AG08395 (cell line): ENCODE results near the gene ATP10B.

Experiments
- DNase-seq: peaks from one replicate; pipeline ENCODE4 v3.0.0; 2012; ENCODE audit warnings: mixed read lengths, low spot score

ATP10B gene

GRCh38 chr5:160548949-160549645 is 302.9 kb downstream of the ATP10B start:
- peak; percentile 20 for DNase-seq

GRCh38 chr5:160547872-160548271 is 304.1 kb downstream of the ATP10B start:
- no peak for DNase-seq

- no peak for DNase-seq
Measured at GRCh38 chr5:160547061-160547460, 304.9 kb downstream of the ATP10B start.

GRCh38 chr5:160545832-160546231 is 306.2 kb downstream of the ATP10B start:
- DNase-seq, result no peak

GRCh38 chr5:160543395-160543794 is 308.6 kb downstream of the ATP10B start:
- no peak for DNase-seq

DNA sequence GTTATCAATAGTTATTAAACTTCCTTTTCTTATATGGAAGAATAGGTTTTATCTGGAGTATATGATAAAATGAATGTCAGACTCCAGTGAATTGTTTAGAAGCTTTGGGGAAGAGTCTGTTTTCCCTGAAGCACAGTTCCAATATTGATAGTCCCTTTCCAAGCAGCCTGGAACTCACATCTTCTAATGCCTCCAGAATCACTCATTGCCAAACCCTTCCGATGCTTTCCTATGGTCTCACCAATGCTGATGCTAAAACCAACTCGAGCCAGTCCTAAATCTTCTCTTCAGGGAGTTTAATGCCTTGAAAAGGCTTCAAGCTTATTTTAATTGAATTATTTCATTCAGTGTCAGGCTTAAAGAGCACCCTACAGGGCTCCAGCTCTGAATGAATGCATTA is 309.2 kb downstream of the ATP10B start:
- DNase-seq, result no peak

- no peak for DNase-seq
Measured at GRCh38 chr5:160542281-160542680, 309.7 kb downstream of the ATP10B start.

DNA sequence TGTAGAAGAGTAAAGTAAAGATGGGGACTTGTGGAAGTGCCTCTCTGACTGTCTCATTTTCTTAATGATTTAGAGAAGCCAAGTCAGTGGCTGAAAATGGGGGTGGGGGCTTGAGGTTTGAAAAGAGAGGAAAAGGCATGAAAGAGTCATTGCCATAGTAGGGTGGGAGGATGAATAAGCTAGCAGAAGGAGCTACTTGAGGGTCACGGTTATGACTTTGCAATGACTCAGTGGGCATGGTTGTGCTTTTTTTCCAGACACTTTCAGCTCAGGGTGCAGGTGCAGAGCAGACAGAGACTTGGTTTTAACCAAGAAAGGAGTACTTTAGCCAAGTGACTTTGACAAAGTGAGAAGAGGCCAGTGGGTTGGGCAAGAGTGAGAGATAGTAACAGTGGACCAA is 312.6 kb downstream of the ATP10B start:
- no peak for DNase-seq

DNA sequence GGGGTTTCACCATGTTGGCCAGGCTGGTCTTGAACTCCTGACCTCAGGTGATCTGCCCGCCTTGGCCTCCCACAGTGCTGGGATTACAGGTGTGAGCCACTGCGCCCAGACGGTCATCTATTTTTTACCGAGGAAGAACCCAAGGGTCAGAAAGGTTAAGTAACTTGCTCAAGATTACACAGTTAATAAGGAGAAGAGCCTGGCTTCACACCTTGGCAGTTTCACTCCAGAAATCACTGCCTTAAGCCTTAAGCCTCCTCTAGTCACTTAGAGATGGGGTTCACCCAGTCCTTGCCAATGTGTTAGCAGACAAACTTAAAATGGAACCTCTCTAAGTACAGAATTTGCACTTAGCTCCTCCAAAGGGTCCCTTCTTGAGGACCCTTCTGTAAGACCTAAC is 314.1 kb downstream of the ATP10B start:
- DNase-seq, result no peak

GRCh38 chr5:160537116-160537515 is 314.9 kb downstream of the ATP10B start:
- DNase-seq, result no peak

DNA sequence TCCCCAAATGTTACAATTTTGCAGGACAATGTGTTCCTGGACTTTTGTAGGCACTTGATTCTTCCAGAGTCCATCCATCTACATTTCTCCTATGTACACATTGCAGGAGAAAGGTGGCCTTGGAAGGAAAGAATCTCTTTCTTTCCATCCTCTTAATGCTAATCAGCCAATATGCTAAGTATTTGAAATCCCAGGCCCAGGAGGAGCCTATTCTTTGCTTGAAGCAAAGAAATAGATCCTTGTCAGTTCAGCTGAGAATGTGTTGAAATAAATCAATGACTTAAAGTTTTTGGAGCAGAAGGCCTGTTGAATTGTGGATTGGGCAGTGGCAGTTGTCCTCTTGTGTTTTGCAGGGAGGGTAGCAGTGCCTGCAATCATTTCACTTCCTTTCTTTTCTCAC is 317.1 kb downstream of the ATP10B start:
- DNase-seq, result no peak

GRCh38 chr5:160534125-160534524 is 317.9 kb downstream of the ATP10B start:
- no peak for DNase-seq

- DNase-seq, result no peak
Measured at GRCh38 chr5:160525471-160526261, 326.3 kb downstream of the ATP10B start.

- DNase-seq, result no peak
Measured at GRCh38 chr5:160524827-160525226, 327.2 kb downstream of the ATP10B start.

DNA sequence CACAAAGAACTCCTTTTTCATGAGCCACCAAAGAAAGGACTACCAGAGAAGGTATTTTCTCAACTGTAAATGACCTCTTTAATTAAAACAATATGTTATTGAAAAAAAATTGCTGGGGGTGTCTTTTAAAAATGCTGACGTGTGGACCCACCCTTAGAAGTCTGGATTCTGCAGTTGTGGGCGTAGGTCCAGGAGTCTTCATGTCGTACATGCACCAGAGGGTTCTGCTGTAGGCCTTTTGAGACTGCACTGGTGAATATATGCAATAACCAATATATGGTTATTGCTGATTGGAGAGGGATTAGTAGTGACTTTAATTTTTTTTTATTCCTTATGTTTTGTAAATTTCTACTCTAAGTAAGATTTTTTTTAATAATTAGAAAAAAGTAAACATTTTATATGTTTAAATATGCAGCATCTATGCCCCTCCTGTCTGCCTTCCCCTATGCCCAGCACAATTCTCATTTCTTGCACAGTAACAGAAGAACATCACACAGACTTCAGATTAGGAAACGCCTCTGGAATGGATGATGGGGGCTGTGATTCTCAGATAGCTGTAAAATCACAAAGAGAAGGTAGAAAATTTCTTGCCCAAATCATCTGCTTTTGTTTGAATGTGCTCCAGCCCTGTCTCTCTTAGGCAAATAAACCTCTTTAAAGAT is 328.4 kb downstream of the ATP10B start:
- no peak for DNase-seq

DNA sequence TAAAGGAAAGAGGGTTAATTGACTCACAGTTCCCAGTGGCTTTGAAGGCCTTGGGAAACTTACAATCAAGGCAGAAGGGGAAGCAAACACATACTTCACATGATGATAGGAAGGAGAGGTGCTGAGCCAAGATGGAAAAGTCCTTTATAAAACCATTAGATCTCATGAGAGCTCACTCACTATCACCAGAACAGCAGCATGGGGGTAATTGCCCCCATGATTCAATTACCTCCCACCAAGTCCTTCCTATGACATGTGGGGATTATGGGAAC is 330.7 kb downstream of the ATP10B start:
- DNase-seq, result no peak

- DNase-seq, result no peak
Measured at GRCh38 chr5:160520609-160521391, 331.2 kb downstream of the ATP10B start.

GRCh38 chr5:160516696-160517530 is 335.1 kb downstream of the ATP10B start:
- no peak for DNase-seq

- DNase-seq, result no peak
Measured at GRCh38 chr5:160514866-160515265, 337.1 kb downstream of the ATP10B start.

DNA sequence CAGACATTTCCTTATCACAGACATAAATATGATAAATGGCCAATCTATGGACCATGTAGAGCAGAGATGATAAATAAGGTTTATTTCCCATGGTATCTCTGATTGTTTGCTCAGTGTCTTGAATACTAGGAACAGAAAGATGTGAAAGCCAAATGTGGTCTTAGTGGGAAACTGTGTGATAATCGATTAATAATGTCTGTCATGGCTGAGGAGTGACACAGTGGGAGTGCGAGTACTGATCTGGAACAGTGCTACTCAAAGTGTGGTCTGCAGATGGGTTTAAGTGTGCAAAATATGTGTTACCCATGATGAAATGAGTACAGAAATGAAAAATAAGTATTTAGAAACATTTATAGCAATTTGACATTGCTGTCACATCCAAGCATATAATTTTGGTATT is 337.8 kb downstream of the ATP10B start:
- no peak for DNase-seq

- DNase-seq, result no peak
Measured at GRCh38 chr5:160513485-160513884, 338.5 kb downstream of the ATP10B start.
